ENCODE data around the gene PADI3. TPM values are rescaled to one million over a fixed set of nuclear protein-coding genes. Genes with fewer than 3 reads are reported as not detected.

PADI3 gene
- total RNA-seq, 1 donor, result not detected

DNA sequence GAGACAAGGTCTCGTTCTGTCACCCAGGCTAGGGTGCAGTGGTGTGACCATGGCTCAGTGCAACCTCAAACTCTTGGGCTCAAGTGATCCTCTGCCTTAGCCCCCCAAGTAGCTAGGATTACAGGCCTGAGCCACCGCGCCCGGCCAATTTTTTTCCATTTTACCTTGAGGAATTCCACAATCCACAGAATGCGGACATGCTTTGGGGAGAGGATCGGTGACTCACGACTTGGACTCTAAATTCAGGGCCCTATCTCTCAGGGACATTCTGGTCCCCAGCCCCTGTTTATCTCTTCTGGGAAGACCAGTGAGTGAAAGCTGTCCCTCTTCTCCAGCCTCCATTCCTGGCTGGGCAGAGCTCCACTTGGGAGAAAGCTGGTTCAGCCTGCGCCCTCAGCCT, 38.7 kb upstream of the PADI3 start:
- DNase-seq (ENCODE audit: low read depth), result no peak
- no peak overlapping the region for H3K4me3 ChIP-seq (ENCODE audit: low read depth, low read length)
- TF ChIP-seq CTCF (IDR thresholded peaks at IDR 0.05; ENCODE audit: insufficient read depth, low read depth, low read length), result no peak

DNA sequence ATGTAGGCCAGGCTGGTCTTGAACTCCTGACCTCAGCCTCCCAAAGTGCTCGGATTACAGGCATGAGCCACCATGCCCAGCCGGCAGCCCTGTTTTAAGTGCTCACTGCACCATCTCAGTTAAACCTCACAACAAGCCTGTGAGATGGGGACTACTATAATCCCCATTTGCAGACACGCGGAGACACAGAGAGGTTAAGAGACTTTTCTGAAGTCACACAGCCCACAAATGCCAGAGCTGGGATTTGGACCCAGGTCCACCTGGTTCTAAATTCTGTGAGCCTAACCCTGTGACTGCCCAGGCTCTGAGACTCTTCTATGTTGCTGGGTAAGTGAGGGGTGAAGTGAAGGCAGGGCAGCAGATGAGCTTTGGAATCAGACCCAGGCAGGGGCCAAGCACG, 37.5 kb upstream of the PADI3 start:
- no peak for DNase-seq (ENCODE audit: low read depth)
- no peak overlapping the region for H3K4me3 ChIP-seq (ENCODE audit: low read depth, low read length)
- TF ChIP-seq CTCF (IDR thresholded peaks at IDR 0.05; ENCODE audit: insufficient read depth, low read depth, low read length), result no peak

- TF ChIP-seq CTCF (IDR thresholded peaks at IDR 0.05; ENCODE audit: insufficient read depth, low read depth, low read length), result no peak
- no peak overlapping the region for H3K4me3 ChIP-seq (ENCODE audit: low read depth, low read length)
- no peak for DNase-seq (ENCODE audit: low read depth)
Observed at GRCh38 chr1:17212009-17212408, 36.9 kb upstream of the PADI3 start.

- no peak overlapping the region for H3K4me3 ChIP-seq (ENCODE audit: low read depth, low read length)
- peak; percentile 87 for DNase-seq (ENCODE audit: low read depth)
- no peak for TF ChIP-seq CTCF (IDR thresholded peaks at IDR 0.05; ENCODE audit: insufficient read depth, low read depth, low read length)
Observed at GRCh38 chr1:17212487-17213121, 36.3 kb upstream of the PADI3 start.

DNA sequence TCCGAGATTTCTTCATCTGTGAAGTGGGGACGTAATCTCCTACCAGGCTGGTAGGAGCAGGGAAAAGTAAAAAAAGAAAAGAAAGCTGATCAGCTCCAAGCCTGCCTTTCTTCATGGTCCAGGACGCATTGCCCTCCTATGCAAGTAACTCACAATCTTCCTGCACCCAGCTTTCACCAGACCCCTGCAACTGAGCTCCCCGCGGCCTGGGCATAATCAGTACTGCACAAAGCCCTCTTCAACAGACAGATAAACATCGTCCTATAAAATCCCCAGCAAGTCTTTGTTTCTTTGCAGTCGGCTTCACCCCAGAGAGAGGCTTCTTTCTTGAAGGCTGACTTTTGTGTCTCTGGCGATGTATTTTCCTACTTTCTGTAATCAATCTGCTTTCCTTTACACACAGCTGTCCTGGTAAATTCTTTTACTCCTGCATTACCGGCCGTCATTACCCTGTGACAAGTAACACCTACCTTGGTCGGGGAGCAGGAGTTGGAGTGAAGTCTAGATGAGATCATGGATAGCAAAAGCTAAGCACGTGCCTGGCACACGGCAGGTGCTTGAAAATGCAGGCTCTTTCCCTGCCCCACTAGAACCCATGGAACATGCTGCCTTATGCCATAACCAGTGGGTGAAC, 35.6 kb upstream of the PADI3 start:
- DNase-seq (ENCODE audit: low read depth), result no peak
- H3K4me3 ChIP-seq (ENCODE audit: low read depth, low read length), result no peak overlapping the region
- peak; percentile 4 for TF ChIP-seq CTCF (IDR thresholded peaks at IDR 0.05; ENCODE audit: insufficient read depth, low read depth, low read length)

DNA sequence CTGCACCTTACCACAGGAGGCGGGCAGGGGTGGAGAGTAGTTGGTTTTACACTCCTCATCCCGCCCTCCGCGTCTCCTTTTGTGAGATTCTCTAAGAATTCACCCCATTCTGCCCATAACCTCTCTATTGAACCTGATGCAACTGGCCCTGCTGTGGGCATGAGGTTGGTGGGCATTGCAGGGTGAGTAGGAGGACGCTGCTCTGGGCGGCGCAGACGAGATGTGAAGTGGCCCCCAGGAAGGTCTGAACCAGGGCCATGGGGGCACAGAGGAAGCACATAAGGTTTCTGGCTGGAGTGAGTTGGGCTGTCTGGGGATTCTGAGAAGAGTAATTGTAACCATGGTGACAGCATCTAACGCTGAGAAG, 35.1 kb upstream of the PADI3 start:
- no peak overlapping the region for H3K4me3 ChIP-seq (ENCODE audit: low read depth, low read length)
- TF ChIP-seq CTCF (IDR thresholded peaks at IDR 0.05; ENCODE audit: insufficient read depth, low read depth, low read length), result no peak
- no peak for DNase-seq (ENCODE audit: low read depth)

Measured in fibroblast of villous mesenchyme (primary cell).